ENCODE measurements around the gene LIMCH1. TPM values are rescaled to one million over a fixed set of nuclear protein-coding genes. Genes with fewer than 3 reads are reported as not detected.

The LIMCH1 gene
- total RNA-seq, 1 experiment from 2014 or later = 10.4 TPM

DNA sequence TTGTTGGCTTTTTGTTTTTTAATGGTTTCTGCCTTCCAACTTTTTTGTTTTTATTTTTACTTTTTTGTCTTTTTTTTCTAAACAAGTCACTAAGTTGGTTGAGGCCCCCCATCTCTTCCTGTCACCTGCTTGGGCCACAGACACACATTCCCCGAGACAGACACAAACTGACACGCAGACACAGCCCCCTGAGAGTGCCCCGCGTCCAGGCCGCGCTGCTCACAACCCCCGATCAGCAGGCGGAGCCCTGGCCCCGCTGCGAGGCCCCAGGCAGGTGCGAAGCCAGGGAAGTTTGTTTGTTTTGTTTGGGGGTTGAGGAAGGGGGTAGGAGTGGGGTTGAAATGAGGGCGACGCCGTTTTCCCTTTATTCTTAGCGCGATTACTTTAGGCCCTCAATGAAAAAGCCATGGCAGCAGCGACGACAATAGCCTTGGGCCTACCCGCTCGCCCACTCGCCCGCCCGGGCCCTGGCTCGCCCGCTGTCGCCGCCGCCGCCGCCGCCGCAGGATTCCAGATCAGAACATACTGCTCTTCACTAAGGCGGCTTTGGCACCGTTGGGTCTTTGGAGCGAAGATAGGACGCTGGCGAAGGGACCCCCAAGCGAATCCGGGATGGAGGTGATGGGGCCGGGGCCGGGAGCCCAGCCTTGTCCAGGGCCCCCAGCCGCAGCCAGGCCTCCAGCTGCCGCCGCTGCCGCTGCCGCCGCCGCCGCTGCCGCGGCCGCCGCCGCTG lies 207.5 kb downstream of the LIMCH1 start:
- TF ChIP-seq POLR2AphosphoS5 (IDR thresholded peaks at IDR 0.05; ENCODE audit: low read depth, low read length) (no peak), ATF3 (IDR thresholded peaks at IDR 0.05) (no peak), ZNF274 (IDR thresholded peaks at IDR 0.05; ENCODE audit: low read depth, low read length) (no peak), SRF (IDR thresholded peaks at IDR 0.05; ENCODE audit: low read depth) (no peak), TCF7L2 (IDR thresholded peaks at IDR 0.05; ENCODE audit: borderline replicate concordance, extremely low read depth, insufficient read depth, insufficient read length) (no peak), YY1 (IDR thresholded peaks at IDR 0.05; ENCODE audit: extremely low read depth, insufficient replicate concordance, low read depth, low read length) (no peak), CEBPB (IDR thresholded peaks at IDR 0.05; ENCODE audit: low read depth) (no peak), EGR1 (IDR thresholded peaks at IDR 0.05; ENCODE audit: low read depth) (no peak), SIN3A (IDR thresholded peaks at IDR 0.05; ENCODE audit: low read depth) (no peak), EZH2 (IDR thresholded peaks at IDR 0.05) (no peak), EZH2phosphoT487 (IDR thresholded peaks at IDR 0.05; ENCODE audit: borderline replicate concordance) (no peak), CBX3 (IDR thresholded peaks at IDR 0.05; ENCODE audit: low read depth) (no peak), ZFX (IDR thresholded peaks at IDR 0.05) (no peak), JUND (IDR thresholded peaks at IDR 0.05) (no peak), ZBTB33 (IDR thresholded peaks at IDR 0.05; ENCODE audit: extremely low read depth, insufficient replicate concordance, low read length) (no peak), CTCF (IDR thresholded peaks at IDR 0.05 in 2 of 3, conservative IDR thresholded peaks at IDR 0.05 in 1 of 3; ENCODE audit: borderline replicate concordance in 1 of 3, insufficient read depth in 1 of 3, low read depth in 2 of 3, low read length in 2 of 3) (no peak)
- TF ChIP-seq, protein P1, sequence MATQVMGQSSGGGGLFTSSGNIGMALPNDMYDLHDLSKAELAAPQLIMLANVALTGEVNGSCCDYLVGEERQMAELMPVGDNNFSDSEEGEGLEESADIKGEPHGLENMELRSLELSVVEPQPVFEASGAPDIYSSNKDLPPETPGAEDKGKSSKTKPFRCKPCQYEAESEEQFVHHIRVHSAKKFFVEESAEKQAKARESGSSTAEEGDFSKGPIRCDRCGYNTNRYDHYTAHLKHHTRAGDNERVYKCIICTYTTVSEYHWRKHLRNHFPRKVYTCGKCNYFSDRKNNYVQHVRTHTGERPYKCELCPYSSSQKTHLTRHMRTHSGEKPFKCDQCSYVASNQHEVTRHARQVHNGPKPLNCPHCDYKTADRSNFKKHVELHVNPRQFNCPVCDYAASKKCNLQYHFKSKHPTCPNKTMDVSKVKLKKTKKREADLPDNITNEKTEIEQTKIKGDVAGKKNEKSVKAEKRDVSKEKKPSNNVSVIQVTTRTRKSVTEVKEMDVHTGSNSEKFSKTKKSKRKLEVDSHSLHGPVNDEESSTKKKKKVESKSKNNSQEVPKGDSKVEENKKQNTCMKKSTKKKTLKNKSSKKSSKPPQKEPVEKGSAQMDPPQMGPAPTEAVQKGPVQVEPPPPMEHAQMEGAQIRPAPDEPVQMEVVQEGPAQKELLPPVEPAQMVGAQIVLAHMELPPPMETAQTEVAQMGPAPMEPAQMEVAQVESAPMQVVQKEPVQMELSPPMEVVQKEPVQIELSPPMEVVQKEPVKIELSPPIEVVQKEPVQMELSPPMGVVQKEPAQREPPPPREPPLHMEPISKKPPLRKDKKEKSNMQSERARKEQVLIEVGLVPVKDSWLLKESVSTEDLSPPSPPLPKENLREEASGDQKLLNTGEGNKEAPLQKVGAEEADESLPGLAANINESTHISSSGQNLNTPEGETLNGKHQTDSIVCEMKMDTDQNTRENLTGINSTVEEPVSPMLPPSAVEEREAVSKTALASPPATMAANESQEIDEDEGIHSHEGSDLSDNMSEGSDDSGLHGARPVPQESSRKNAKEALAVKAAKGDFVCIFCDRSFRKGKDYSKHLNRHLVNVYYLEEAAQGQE (IDR thresholded peaks at IDR 0.05; ENCODE audit: low read depth) = no peak
- ChIA-PET CTCF (no interaction called here), POLR2A (no interaction called here), RAD21 (ENCODE audit: low non-redundant PET in 1 of 2, low total read pairs in 2 of 2, uncharacterized antibody in 2 of 2, unreplicated experiment in 2 of 2) (no interaction called here)
- no peaks in the 10 kb centered on the region for H3K9me2 ChIP-seq (ENCODE audit: insufficient read depth)
- DNase-seq (ENCODE audit: low read depth, low spot score) (no peak), ATAC-seq (no peak)
- intact Hi-C loops (cut with micrococcal nuclease) = no loop called here
- no peak overlapping the region for H3K4me3 ChIP-seq (replicated peaks in 1 of 2; ENCODE audit: low read depth in 1 of 2, low read length in 2 of 2)
- no peak overlapping the region for H3K4me2 ChIP-seq (ENCODE audit: low read length)
- no TSS peak for BruUV-seq (replicated peaks)
- H3K27me3 ChIP-seq (ENCODE audit: insufficient read depth, low read length) = peaks cover 15% of the 10 kb centered on the region
- H3K79me2 ChIP-seq (ENCODE audit: insufficient read depth, low read length) = no peaks in the 10 kb centered on the region
- H2AFZ ChIP-seq (ENCODE audit: low read depth, low read length, poor library complexity, severe bottlenecking) = no peak overlapping the region
- H3K36me3 ChIP-seq (ENCODE audit: control insufficient read depth in 1 of 2, insufficient read depth in 2 of 2, low read length in 2 of 2) = no peaks in the 10 kb centered on the region
- H3K27ac ChIP-seq (ENCODE audit: low read depth, low read length) = no peak overlapping the region
- H4K20me1 ChIP-seq (ENCODE audit: insufficient read depth) = no peaks in the 10 kb centered on the region
- H3K9me3 ChIP-seq (ENCODE audit: control insufficient read depth in 1 of 2, insufficient read depth in 1 of 2, low read depth in 1 of 2, low read length in 2 of 2) = no peaks in the 10 kb centered on the region
- H3K9ac ChIP-seq (ENCODE audit: low read length) = no peak overlapping the region
- H3K4me1 ChIP-seq (ENCODE audit: control insufficient read depth in 1 of 2, insufficient read depth in 2 of 2, low read length in 2 of 2) = no peaks in the 10 kb centered on the region
